WTC11 (cell line): ENCODE measurements around the gene KXD1. TPM values are rescaled to one million over a fixed set of nuclear protein-coding genes. Genes with fewer than 3 reads are reported as not detected.

Source experiments
- ATAC-seq: fragments of 200-7000 bp; cut with Tn5 transposase; 2 replicates; pipeline ENCODE4 v1.10.0; 2021; ENCODE audit warnings: mild to moderate bottlenecking, moderate library complexity
- CTCF ChIA-PET: fragments of 300-600 bp; sonication (Branson Sonifier 250); formaldehyde crosslinking; loops from one replicate; lab custom pipeline; 2021; ENCODE audit warnings: antibody characterized with exemption; lab: Charles Lee
- POLR2A ChIA-PET: fragments of 350-600 bp; sonication (Branson Sonifier 250); formaldehyde crosslinking; loops from one replicate; lab custom pipeline; 2021; ENCODE audit warnings: antibody characterized with exemption; lab: Charles Lee
- DNase-seq: peaks from one replicate; pipeline ENCODE4 v3.0.0; 2021; ENCODE audit warnings: low spot score
- H3K27ac Mint-ChIP-seq: 2 replicates; pipeline ENCODE4 v1.8.0; 2021; ENCODE audit warnings: mixed read lengths
- H3K27me3 Mint-ChIP-seq: 2 replicates; pipeline ENCODE4 v1.8.0; 2021; ENCODE audit warnings: low read depth, mild to moderate bottlenecking, moderate library complexity, mixed read lengths
- H3K36me3 Mint-ChIP-seq: 2 replicates; pipeline ENCODE4 v1.8.0; 2021; ENCODE audit warnings: mixed read lengths
- H3K4me1 Mint-ChIP-seq: 2 replicates; pipeline ENCODE4 v1.8.0; 2022; ENCODE audit warnings: mixed read lengths
- H3K4me3 Mint-ChIP-seq: 2 replicates; pipeline ENCODE4 v1.8.0; 2021; ENCODE audit warnings: mild to moderate bottlenecking, moderate library complexity, mixed read lengths
- H3K9me3 Mint-ChIP-seq: 2 replicates; pipeline ENCODE4 v1.8.0; 2021; ENCODE audit warnings: mixed read lengths
- ATF3 ChIP-seq: sonication (generic); formaldehyde crosslinking; conservative IDR thresholded peaks from 2 replicates; pipeline ENCODE4 v1.8.1; 2022; ENCODE audit warnings: mild to moderate bottlenecking, missing genetic modification reagents
- CDX4 ChIP-seq: fragments of 250-450 bp; sonication (Bioruptor Pico); IDR thresholded peaks from 2 replicates; pipeline ENCODE4 v1.9.0; 2021; ENCODE audit warnings: moderate library complexity, mild to moderate bottlenecking, inconsistent platforms, borderline replicate concordance
- CREB1 ChIP-seq: sonication (generic); formaldehyde crosslinking; IDR thresholded peaks from 2 replicates; pipeline ENCODE4 v1.8.0; 2023; ENCODE audit warnings: mild to moderate bottlenecking, missing genetic modification reagents
- CREM ChIP-seq: sonication (generic); formaldehyde crosslinking; IDR thresholded peaks from 2 replicates; pipeline ENCODE4 v1.8.1; 2022; ENCODE audit warnings: mild to moderate bottlenecking, missing genetic modification reagents, moderate library complexity
- E2F1 ChIP-seq: sonication (generic); formaldehyde crosslinking; IDR thresholded peaks from 2 replicates; pipeline ENCODE4 v1.8.0; 2022; ENCODE audit warnings: mild to moderate bottlenecking, missing genetic modification reagents
- EMX1 ChIP-seq: fragments of 250-450 bp; sonication (Bioruptor Pico); IDR thresholded peaks from 2 replicates; pipeline ENCODE4 v1.8.0; 2021; ENCODE audit warnings: mild to moderate bottlenecking
- ETV6 ChIP-seq: sonication (generic); formaldehyde crosslinking; IDR thresholded peaks from 2 replicates; pipeline ENCODE4 v1.8.1; 2022; ENCODE audit warnings: mild to moderate bottlenecking, missing genetic modification reagents
- GABPB1 ChIP-seq: sonication (generic); formaldehyde crosslinking; IDR thresholded peaks from 2 replicates; pipeline ENCODE4 v1.8.1; 2023; ENCODE audit warnings: mild to moderate bottlenecking, missing genetic modification reagents
- HMGA2 ChIP-seq: fragments of 250-450 bp; sonication (Bioruptor Pico); IDR thresholded peaks from 2 replicates; pipeline ENCODE4 v1.4.0; 2021; ENCODE audit warnings: mild to moderate bottlenecking, moderate library complexity
- IRF1 ChIP-seq: sonication (generic); formaldehyde crosslinking; IDR thresholded peaks from 2 replicates; pipeline ENCODE4 v1.8.0; 2023; ENCODE audit warnings: missing genetic modification reagents
- PREB ChIP-seq: sonication (generic); formaldehyde crosslinking; IDR thresholded peaks from 2 replicates; pipeline ENCODE4 v1.8.1; 2022; ENCODE audit warnings: mild to moderate bottlenecking, missing genetic modification reagents, moderate library complexity, borderline replicate concordance
- PRRX2 ChIP-seq: fragments of 250-450 bp; sonication (Bioruptor Pico); IDR thresholded peaks from 2 replicates; pipeline ENCODE4 v1.8.0; 2021; ENCODE audit warnings: mild to moderate bottlenecking
- RELA ChIP-seq: sonication (generic); formaldehyde crosslinking; IDR thresholded peaks from 2 replicates; pipeline ENCODE4 v1.8.1; 2022; ENCODE audit warnings: missing genetic modification reagents, mild to moderate bottlenecking, borderline replicate concordance
- SMAD3 ChIP-seq: sonication (generic); formaldehyde crosslinking; IDR thresholded peaks from 2 replicates; pipeline ENCODE4 v1.8.0; 2022; ENCODE audit warnings: missing genetic modification reagents, mild to moderate bottlenecking, borderline replicate concordance
- STAT6 ChIP-seq: sonication (generic); formaldehyde crosslinking; conservative IDR thresholded peaks from 2 replicates; pipeline ENCODE4 v1.8.1; 2023; ENCODE audit warnings: mild to moderate bottlenecking, low read depth, missing genetic modification reagents, moderate library complexity
- TCF7 ChIP-seq: sonication (generic); formaldehyde crosslinking; IDR thresholded peaks from 2 replicates; pipeline ENCODE4 v1.8.0; 2022; ENCODE audit warnings: mild to moderate bottlenecking, low read depth, missing genetic modification reagents, moderate library complexity
- TEAD1 ChIP-seq: sonication (generic); formaldehyde crosslinking; IDR thresholded peaks from 2 replicates; pipeline ENCODE4 v1.8.0; 2022; ENCODE audit warnings: mild to moderate bottlenecking, missing genetic modification reagents
- ZBTB21 ChIP-seq: sonication (generic); formaldehyde crosslinking; IDR thresholded peaks from 2 replicates; pipeline ENCODE4 v1.8.1; 2023; ENCODE audit warnings: mild to moderate bottlenecking, missing genetic modification reagents, borderline replicate concordance
- ZNF138 ChIP-seq: sonication (generic); formaldehyde crosslinking; conservative IDR thresholded peaks from 2 replicates; pipeline ENCODE4 v1.8.1; 2022; ENCODE audit warnings: mild to moderate bottlenecking, moderate library complexity, missing genetic modification reagents
- ZNF671 ChIP-seq: fragments of 250-450 bp; sonication (Bioruptor Pico); IDR thresholded peaks from 2 replicates; pipeline ENCODE4 v1.8.0; 2021; ENCODE audit warnings: mild to moderate bottlenecking
- total RNA-seq: library from RNA; stranded (reverse); gene quantifications from 3 replicates; pipeline ENCODE4 v1.2.3, GENCODE V29; 2021

Gene KXD1
- total RNA-seq, 1 experiment from 2014 or later: 136 TPM

GRCh38 chr19:18580311-18580710, 22.6 kb downstream of the KXD1 start (continued):
- no peak for TF ChIP-seq CDX4 (CRISPR knock-in tag)
- TF ChIP-seq TEAD1 (CRISPR knock-in tag): no peak
- no peak for TF ChIP-seq CREM (CRISPR knock-in tag)
- TF ChIP-seq ATF3: no peak
- TF ChIP-seq, all 79 proteins: peak for 0

GRCh38 chr19:18586306-18586705, 28.6 kb downstream of the KXD1 start:
- DNase-seq (no peak), ATAC-seq (no peak)
- Mint-ChIP-seq H3K27ac (no peak overlapping the region), H3K9me3 (0 out of 2 replicates have a peak, but pooled peaks cover 3% of the 10 kb centered on the region), H3K27me3 (peaks cover 10% of the 10 kb centered on the region), H3K4me1 (peaks cover 22% of the 10 kb centered on the region), H3K4me3 (no peak overlapping the region), H3K36me3 (0 out of 2 replicates have a peak, but pooled peaks cover 3% of the 10 kb centered on the region)
- TF ChIP-seq TCF7: no peak
- TF ChIP-seq E2F1 (CRISPR knock-in tag): no peak
- no peak for TF ChIP-seq EMX1 (CRISPR knock-in tag)
- CTCF ChIA-PET: interaction anchor here (1.1 to 2.3 kb wide), 2 partner anchors 87 to 135 kb away, joined by 4 to 7 read pairs; no protein-coding TSS in a partner anchor
- POLR2A ChIA-PET: no interaction called here

GRCh38 chr19:18587561-18587960, 29.9 kb downstream of the KXD1 start:
- TF ChIP-seq PRRX2 (CRISPR knock-in tag) (no peak), SMAD3 (CRISPR knock-in tag) (no peak), E2F1 (CRISPR knock-in tag) (no peak), IRF1 (CRISPR knock-in tag) (no peak), RELA (no peak), PREB (CRISPR knock-in tag) (no peak), CREM (CRISPR knock-in tag) (no peak), ZBTB21 (CRISPR knock-in tag) (no peak), GABPB1 (no peak), CDX4 (CRISPR knock-in tag) (no peak), CREB1 (CRISPR knock-in tag) (no peak), HMGA2 (CRISPR knock-in tag) (no peak), ETV6 (CRISPR knock-in tag) (no peak), ZNF671 (CRISPR knock-in tag) (no peak), ZNF138 (no peak), STAT6 (CRISPR knock-in tag) (no peak)
- no peak for DNase-seq
- H3K9me3 Mint-ChIP-seq: 0 out of 2 replicates have a peak, but pooled peaks cover 3% of the 10 kb centered on the region
- H3K4me3 Mint-ChIP-seq: peak overlapping the region; percentile 86
- peaks cover 22% of the 10 kb centered on the region for H3K4me1 Mint-ChIP-seq
- H3K27ac Mint-ChIP-seq: no peak overlapping the region
- ChIA-PET POLR2A (interaction anchor here (0.6 to 0.7 kb wide), 2 partner anchors 17 to 82 kb away, joined by 4 to 9 read pairs; no protein-coding TSS in a partner anchor), CTCF (interaction anchor here (0.6 to 4.5 kb wide), 19 partner anchors 10 to 280 kb away, joined by 3 to 39 read pairs (median 5); partner anchors contain the start of genes ELL, KXD1, UBA52 and UPF1)
- H3K36me3 Mint-ChIP-seq: 0 out of 2 replicates have a peak, but pooled peaks cover 3% of the 10 kb centered on the region
- H3K27me3 Mint-ChIP-seq: peaks cover 10% of the 10 kb centered on the region
- no peak for ATAC-seq
